Omental fat pad (tissue), 4 donors: ENCODE measurements around the gene CILP2. TPM values are rescaled to one million over a fixed set of nuclear protein-coding genes. Genes with fewer than 3 reads are reported as not detected.

ENCODE experiments used
- ATAC-seq: fragments of 150-250 bp; one replicate; pipeline ENCODE4 v1.9.1; 2016; ENCODE audit warnings: mild to moderate bottlenecking, moderate library complexity; ENCODE audit not compliant: low FRiP score
- DNase-seq: peaks from one replicate; pipeline ENCODE4 v3.0.0-alpha.2; 2019; ENCODE audit warnings: low spot score
- total RNA-seq, 4 donors: library from RNA; depleted of rRNA; stranded (reverse); fragments of >200 nt; gene quantifications; one replicate each; pipeline ENCODE4 v1.1.0, GENCODE V29; 2016
- TF ChIP-seq, protein P1 (sequence below), 3 donors: fragments of 450-650 bp; IDR thresholded peaks; one replicate each; pipeline ENCODE4 v1.5.1; 2016 to 2017; ENCODE audit warnings: antibody characterized with exemption in 3 of 3, mild to moderate bottlenecking in 3 of 3, moderate library complexity in 2 of 3

The CILP2 gene
- total RNA-seq, 4 donors from 2014 or later: 0.28 to 2.2 (median 0.38) TPM

DNA sequence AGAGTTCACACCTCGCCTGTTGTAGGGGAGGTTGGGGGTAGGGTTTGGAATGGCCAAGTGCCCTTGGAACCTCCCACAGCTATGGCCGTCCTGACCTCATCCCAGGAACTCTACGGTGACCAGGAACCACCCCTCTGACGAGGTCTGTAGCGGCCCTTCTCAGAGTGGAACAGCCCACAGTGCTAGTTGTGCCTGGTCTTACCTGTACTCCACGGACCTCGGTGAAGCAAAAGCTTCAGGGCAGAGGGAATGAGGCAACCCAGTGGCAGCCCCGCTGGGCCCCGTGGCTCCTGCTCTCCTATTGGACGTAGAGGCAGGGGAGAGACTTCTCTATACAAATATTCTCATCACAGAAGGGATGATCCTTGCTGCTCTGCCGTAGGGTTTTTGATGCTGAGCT lies 29.8 kb upstream of the CILP2 start:
- TF ChIP-seq, protein P1, sequence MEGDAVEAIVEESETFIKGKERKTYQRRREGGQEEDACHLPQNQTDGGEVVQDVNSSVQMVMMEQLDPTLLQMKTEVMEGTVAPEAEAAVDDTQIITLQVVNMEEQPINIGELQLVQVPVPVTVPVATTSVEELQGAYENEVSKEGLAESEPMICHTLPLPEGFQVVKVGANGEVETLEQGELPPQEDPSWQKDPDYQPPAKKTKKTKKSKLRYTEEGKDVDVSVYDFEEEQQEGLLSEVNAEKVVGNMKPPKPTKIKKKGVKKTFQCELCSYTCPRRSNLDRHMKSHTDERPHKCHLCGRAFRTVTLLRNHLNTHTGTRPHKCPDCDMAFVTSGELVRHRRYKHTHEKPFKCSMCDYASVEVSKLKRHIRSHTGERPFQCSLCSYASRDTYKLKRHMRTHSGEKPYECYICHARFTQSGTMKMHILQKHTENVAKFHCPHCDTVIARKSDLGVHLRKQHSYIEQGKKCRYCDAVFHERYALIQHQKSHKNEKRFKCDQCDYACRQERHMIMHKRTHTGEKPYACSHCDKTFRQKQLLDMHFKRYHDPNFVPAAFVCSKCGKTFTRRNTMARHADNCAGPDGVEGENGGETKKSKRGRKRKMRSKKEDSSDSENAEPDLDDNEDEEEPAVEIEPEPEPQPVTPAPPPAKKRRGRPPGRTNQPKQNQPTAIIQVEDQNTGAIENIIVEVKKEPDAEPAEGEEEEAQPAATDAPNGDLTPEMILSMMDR (IDR thresholded peaks at IDR 0.05): no peak
- ATAC-seq: no peak

DNA sequence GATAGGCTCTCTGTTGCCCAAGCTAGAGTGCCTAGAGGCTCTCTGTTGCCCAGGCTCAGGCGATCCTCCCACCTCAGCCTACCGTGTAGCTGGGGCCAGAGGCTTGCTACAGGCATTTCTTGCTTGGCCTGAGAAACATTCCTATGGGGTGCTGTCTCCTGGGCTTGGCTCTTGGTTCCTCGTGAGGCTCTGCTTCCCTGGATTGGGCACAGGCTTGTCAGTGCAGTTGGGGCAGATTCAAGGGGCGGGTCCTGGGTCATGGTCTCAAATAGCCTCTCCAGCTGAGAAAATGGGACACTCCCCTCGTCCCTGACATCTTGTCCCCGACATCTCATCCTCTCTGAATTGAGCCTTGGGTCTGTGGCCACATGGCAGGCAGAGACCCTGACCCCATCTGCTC lies 27.6 kb upstream of the CILP2 start:
- ATAC-seq: no peak
- no peak for DNase-seq
- TF ChIP-seq, protein P1 (IDR thresholded peaks at IDR 0.05): no peak

More for the DNA sequence above, 29.8 kb upstream of the CILP2 start:
- DNase-seq: no peak

DNA sequence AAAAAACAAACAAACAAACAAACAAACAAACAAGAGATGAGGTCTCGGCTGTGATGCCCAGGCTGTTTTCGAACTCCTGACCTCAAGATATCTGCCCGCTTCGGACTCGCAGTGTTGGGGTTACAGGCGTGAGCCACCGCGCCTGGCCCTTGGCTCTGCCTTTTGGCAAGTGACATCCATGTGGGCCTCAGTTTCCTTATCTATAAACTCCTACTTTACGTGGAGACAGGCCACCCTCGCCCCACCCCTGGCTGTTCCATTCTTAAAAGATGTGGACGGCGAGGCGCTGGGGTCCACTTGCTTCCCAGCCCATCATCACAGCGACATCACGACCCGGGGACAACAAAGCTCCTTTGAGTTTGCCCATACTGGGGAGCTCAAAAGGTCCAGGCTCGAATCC lies 24.4 kb upstream of the CILP2 start:
- DNase-seq: no peak
- TF ChIP-seq, protein P1 (IDR thresholded peaks at IDR 0.05): no peak
- ATAC-seq: no peak

DNA sequence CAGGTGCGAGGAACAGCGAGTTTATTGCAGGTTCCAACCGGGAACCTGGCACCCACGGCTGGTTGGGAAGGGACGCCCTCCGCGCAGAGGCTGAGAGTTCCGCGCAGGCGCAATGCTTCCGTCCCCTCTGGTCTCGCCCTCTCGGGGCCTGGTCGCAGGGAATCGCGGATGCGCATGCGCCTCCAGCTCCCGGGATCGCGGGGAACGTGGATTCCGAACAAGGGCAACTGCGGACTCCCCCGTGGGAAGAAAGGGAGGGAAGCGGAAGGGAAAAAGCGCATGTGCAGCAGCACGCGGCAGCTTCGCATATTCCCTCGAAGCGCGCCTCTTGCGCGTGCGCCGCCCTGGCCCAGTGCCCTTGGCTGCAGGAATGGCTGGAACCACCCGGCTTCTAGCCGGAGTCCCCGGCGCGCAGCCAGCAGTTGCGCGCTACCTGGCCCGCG lies 23.8 kb upstream of the CILP2 start:
- TF ChIP-seq, protein P1 (IDR thresholded peaks at IDR 0.05): no peak
- no peak for DNase-seq
- no peak for ATAC-seq

DNA sequence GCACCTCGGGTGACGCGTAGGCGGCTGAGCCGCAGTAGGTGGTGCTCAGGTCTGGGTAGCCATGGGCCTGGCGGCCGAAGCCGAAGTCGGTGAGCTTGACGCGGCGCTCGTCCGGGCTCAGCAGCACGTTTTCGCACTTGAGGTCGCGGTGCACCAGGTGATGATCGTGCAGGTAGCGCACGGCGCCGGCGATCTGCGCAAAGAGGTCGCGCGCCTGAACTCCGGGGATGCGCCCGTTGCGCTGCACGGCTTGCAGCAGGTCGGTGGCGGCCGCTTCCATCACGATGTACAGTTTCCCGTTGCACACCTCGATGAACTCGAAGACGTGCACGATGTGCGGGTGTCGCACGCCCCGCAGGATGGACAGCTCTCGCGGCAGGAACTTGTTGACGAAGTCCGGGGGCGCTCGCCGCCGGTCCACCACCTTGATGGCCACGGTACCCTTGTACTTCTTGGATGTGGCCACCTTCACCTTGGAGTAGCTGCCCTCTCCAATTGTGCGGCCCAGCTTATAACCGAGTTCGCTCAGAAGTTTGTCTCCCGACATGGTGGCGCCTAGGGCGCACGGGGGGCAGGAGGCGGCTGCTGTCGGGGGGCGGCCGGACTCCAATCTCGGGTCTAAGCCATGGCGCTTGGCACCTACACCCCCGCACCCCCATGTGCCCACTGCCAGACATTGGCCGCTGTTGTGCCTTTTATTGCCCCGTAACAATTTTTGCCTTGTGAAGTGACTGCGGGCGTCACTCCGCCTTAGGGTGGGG lies 23.0 kb upstream of the CILP2 start, which contains the start of gene TSSK6:
Gene TSSK6, minus strand, starts transcription at position 668 of the 761 bp plus-strand sequence. Its CDS starts 121 bp downstream, at position 547.
- peak; percentile 3 for ATAC-seq
- DNase-seq: no peak
- TF ChIP-seq, protein P1 (IDR thresholded peaks at IDR 0.05): no peak

DNA sequence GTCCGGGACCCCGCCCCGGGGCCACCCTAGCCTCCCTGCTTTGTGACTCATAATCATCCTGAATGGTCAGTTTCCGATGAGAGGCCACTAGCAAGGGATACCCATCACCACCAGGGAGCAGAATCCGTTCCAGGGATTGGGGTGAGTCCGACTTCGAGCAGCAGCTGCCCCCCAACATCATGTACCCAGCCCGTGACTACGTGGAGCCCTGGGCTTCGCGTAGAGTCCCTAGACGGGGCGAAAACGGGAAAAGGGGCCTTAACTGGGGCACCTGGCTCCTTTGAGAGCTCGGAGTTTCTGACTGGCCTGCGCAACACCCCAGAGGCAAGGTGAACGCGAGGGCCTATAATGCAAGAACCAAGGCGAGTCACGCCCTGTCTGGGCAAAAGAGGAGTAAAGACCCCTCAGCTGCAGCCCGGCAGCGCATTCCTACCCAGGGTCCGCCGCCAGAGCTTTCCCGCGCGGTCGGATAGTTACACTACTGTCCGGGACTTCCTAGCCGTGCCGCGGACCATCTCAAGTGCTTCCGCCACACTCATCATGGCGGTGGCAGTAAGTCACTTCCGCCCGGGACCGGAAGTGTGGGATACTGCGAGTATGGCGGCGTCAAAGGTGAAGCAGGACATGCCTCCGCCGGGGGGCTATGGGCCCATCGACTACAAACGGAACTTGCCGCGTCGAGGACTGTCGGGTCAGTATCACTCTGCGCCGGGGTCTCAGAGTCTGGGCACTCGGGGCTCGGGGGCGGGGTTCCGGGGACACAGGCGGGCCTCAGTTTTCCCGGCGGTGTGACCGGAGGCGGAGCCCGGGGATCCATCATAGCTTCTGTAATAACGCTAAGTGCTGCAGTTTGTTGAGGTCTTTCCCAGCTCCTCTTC lies 22.2 kb upstream of the CILP2 start, which contains the start of gene NDUFA13:
Gene NDUFA13, plus strand, starts transcription at position 584 of the 878 bp plus-strand sequence. Its CDS starts 14 bp downstream, at position 598.
- ATAC-seq (peak; percentile 84), DNase-seq (peak; percentile 94)
- TF ChIP-seq, protein P1 (IDR thresholded peaks at IDR 0.05): no peak
